ENCODE data around the gene ST3GAL3.

DNA sequence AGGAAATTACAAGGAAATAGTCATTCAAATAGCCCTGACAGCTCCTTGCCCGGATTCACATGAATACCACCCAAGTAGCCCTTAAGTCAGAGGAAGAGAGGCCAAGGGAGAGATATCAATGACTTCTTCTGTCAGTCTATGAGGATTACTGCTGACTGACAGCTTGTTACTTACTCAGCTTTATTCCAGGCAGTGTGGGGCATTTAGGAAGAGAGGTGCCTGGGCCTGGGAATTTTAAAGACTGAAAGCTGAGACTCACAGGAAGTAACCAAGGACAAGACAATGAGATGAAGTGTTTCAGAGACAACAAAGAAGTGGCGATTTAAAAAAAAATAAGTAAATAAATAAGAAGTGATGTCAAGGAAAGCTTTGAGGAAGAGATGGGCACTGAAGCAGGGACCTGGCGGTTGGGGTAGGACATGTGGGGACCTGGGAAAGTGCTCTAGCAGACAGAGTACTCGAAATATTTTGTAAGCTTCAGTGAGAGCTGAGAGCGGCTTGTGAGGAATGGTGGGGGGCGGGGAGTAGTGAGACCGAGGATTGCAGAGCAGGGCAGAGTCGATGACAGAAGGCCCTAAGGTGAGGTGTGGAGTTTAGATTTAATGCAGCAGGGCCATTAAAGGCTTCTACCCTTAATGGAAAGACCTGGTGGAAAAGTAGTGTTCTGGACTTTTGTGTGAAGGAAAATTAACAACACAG lies 58.9 kb downstream of the ST3GAL3 start:
- TF ChIP-seq, protein P1, sequence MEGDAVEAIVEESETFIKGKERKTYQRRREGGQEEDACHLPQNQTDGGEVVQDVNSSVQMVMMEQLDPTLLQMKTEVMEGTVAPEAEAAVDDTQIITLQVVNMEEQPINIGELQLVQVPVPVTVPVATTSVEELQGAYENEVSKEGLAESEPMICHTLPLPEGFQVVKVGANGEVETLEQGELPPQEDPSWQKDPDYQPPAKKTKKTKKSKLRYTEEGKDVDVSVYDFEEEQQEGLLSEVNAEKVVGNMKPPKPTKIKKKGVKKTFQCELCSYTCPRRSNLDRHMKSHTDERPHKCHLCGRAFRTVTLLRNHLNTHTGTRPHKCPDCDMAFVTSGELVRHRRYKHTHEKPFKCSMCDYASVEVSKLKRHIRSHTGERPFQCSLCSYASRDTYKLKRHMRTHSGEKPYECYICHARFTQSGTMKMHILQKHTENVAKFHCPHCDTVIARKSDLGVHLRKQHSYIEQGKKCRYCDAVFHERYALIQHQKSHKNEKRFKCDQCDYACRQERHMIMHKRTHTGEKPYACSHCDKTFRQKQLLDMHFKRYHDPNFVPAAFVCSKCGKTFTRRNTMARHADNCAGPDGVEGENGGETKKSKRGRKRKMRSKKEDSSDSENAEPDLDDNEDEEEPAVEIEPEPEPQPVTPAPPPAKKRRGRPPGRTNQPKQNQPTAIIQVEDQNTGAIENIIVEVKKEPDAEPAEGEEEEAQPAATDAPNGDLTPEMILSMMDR (optimal IDR thresholded peaks at IDR 0.05 in 1 of 3, IDR thresholded peaks at IDR 0.05 in 1 of 3, conservative IDR thresholded peaks at IDR 0.05 in 1 of 3; ENCODE audit: extremely low read depth in 1 of 3, insufficient read depth in 2 of 3, low read length in 3 of 3): no peak
- TF ChIP-seq EZH2 (IDR thresholded peaks at IDR 0.05; ENCODE audit: low read length): no peak

Data from keratinocyte (primary cell).